Right cardiac atrium (tissue), 5 donors: ENCODE measurements around the gene OSGEPL1. TPM values are rescaled to one million over a fixed set of nuclear protein-coding genes. Genes with fewer than 3 reads are reported as not detected.

Experiments used
- polyA plus RNA-seq: library from polyadenylated mRNA; stranded (reverse); fragments of 200-250 nt; gene quantifications from one replicate; pipeline ENCODE4 v1.2.3, GENCODE V29; 2013
- total RNA-seq, 4 donors: library from RNA; stranded (reverse); fragmentation: NEBNext Ultra II Directional; extraction: Animal tissue kit (Norgen Biotek cat#: 25700); gene quantifications; one replicate each; pipeline ENCODE4 v1.2.1, GENCODE V29; 2021
- donor health status: healthy with polysubstance abuse.
- donor health status: DM: no; HTN: yes; CAD: no.
- donor health status: DM: no; HTN: no; CAD: no.
- donor health status: DM: no; HTN: yes; CAD: no; lungs with severe emphysema.
- donor health status: DM: yes; HTN: yes; CAD: no.

The OSGEPL1 gene
- total and polyA plus RNA-seq, 5 donors = 4.3 to 10.5 (median 9.1) TPM

Other genes starting within 250 kb of the OSGEPL1 start
- 10 to 100 TPM; 50.5 to 86.9 (median 73.9) TPM for gene SLC40A1, start 182.0 kb downstream of the OSGEPL1 start, total RNA-seq
- 32.2 TPM for gene SLC40A1, start 182.0 kb downstream of the OSGEPL1 start, polyA plus RNA-seq
- gene ASNSD1, start 101.3 kb downstream of the OSGEPL1 start, total RNA-seq = 10 to 100 TPM; 29.9 to 38.7 (median 31.7) TPM
- gene ASNSD1, start 101.3 kb downstream of the OSGEPL1 start, polyA plus RNA-seq = 36.1 TPM
- gene ANKAR, start 88.1 kb downstream of the OSGEPL1 start, total RNA-seq = 10 to 100 TPM in 3 of 4 donors, 1 to 10 TPM in 1; 9.2 to 12.0 (median 11.0) TPM
- 2.5 TPM for gene ANKAR, start 88.1 kb downstream of the OSGEPL1 start, polyA plus RNA-seq
- gene ORMDL1, start 21.5 kb upstream of the OSGEPL1 start, total RNA-seq = 10 to 100 TPM; 30.3 to 44.6 (median 35.2) TPM
- gene ORMDL1, start 21.5 kb upstream of the OSGEPL1 start, polyA plus RNA-seq = 43.3 TPM
- gene PMS1, start 21.7 kb upstream of the OSGEPL1 start, total RNA-seq = 10 to 100 TPM; 15.3 to 20.8 (median 17.7) TPM
- gene PMS1, start 21.7 kb upstream of the OSGEPL1 start, polyA plus RNA-seq = 7.3 TPM